ENCODE measurements around the gene SMO.
"Not testable (repeated sequence)": the region's sequence is repeated elsewhere in the genome, so short reads cannot be mapped to it uniquely, and the experiment has no call there.

Gene SMO

GRCh38 chr7:129212596-129212995 lies 24.2 kb downstream of the SMO start:
- ATAC-seq = no peak
- H3K27me3 Mint-ChIP-seq = peaks cover 19% of the 10 kb centered on the region
- H3K27ac Mint-ChIP-seq = no peak overlapping the region

GRCh38 chr7:129213828-129214227 lies 25.4 kb downstream of the SMO start:
- Mint-ChIP-seq H3K4me3 (no peak overlapping the region), H3K27ac (no peak overlapping the region), H3K4me1 (peaks cover 5% of the 10 kb centered on the region), H3K27me3 (peaks cover 25% of the 10 kb centered on the region), H3K9me3 (no peaks in the 10 kb centered on the region)
- ATAC-seq (no peak), DNase-seq (no peak)

More at GRCh38 chr7:129212596-129212995, 24.2 kb downstream of the SMO start:
- Mint-ChIP-seq H3K4me3 (no peak overlapping the region), H3K9me3 (no peaks in the 10 kb centered on the region), H3K4me1 (no peaks in the 10 kb centered on the region)
- DNase-seq = no peak

GRCh38 chr7:129215691-129216090 lies 27.3 kb downstream of the SMO start:
- not testable (repeated sequence) for H3K9me3 Mint-ChIP-seq, ATAC-seq, H3K27ac Mint-ChIP-seq, H3K4me1 Mint-ChIP-seq, DNase-seq, H3K27me3 Mint-ChIP-seq, H3K4me3 Mint-ChIP-seq

- H3K4me1 Mint-ChIP-seq, H3K4me3 Mint-ChIP-seq, H3K9me3 Mint-ChIP-seq, H3K27me3 Mint-ChIP-seq, DNase-seq, ATAC-seq: not testable (repeated sequence)
- H3K27ac Mint-ChIP-seq = peak overlapping the region in 1 of 2 donors; percentile 12
Observed at GRCh38 chr7:129216101-129216715, 27.8 kb downstream of the SMO start.

- H3K4me1 Mint-ChIP-seq, H3K4me3 Mint-ChIP-seq, H3K27ac Mint-ChIP-seq, DNase-seq, ATAC-seq, H3K27me3 Mint-ChIP-seq, H3K9me3 Mint-ChIP-seq: not testable (repeated sequence)
Observed at GRCh38 chr7:129216821-129217416, 28.5 kb downstream of the SMO start.

GRCh38 chr7:129218514-129219062 lies 30.2 kb downstream of the SMO start:
- peak; percentile 87 for ATAC-seq
- peak overlapping the region in 1 of 2 donors; percentile 27 for H3K27ac Mint-ChIP-seq
- H3K9me3 Mint-ChIP-seq = no peaks in the 10 kb centered on the region
- peaks cover 7% of the 10 kb centered on the region for H3K27me3 Mint-ChIP-seq
- peak; percentile 74 to 78 for DNase-seq
- H3K4me1 Mint-ChIP-seq = peaks cover 18% of the 10 kb centered on the region
- no peak overlapping the region for H3K4me3 Mint-ChIP-seq

- H3K4me3 Mint-ChIP-seq, DNase-seq, H3K9me3 Mint-ChIP-seq, H3K27me3 Mint-ChIP-seq, ATAC-seq: not testable (repeated sequence)
- Mint-ChIP-seq H3K4me1 (peaks cover 20% of the 10 kb centered on the region), H3K27ac (peak overlapping the region in 1 of 2 donors; percentile 27)
Observed at GRCh38 chr7:129219166-129219565, 30.7 kb downstream of the SMO start.

- ATAC-seq = no peak
- H3K9me3 Mint-ChIP-seq = no peaks in the 10 kb centered on the region
- H3K4me1 Mint-ChIP-seq = peaks cover 38% of the 10 kb centered on the region
- peak overlapping the region; percentile 50 to 67 for H3K4me3 Mint-ChIP-seq
- peak overlapping the region in 1 of 2 donors; percentile 61 for H3K27ac Mint-ChIP-seq
- no peak for DNase-seq
- H3K27me3 Mint-ChIP-seq = peaks cover 7% of the 10 kb centered on the region
Observed at GRCh38 chr7:129222064-129222463, 33.6 kb downstream of the SMO start.

- ATAC-seq (peak; percentile 95), DNase-seq (peak; percentile 93 to 95)
- Mint-ChIP-seq H3K4me3 (peak within 1 kb of the TSS; percentile 86 to 88), H3K9me3 (no peaks in the 10 kb centered on the region), H3K27ac (peak within 1 kb of the TSS; percentile 90 to 95), H3K27me3 (no peaks in the 10 kb centered on the region), H3K4me1 (peaks cover 41% of the 10 kb centered on the region)
Observed at GRCh38 chr7:129224251-129225205, 36.1 kb downstream of the SMO start, which contains the start of gene AHCYL2. TSS of gene AHCYL2 (plus strand) at chr7:129225030.

GRCh38 chr7:129225206-129225930 lies 36.9 kb downstream of the SMO start:
- Mint-ChIP-seq H3K4me3 (peak overlapping the region; percentile 86 to 88), H3K4me1 (peaks cover 41% of the 10 kb centered on the region), H3K9me3 (no peaks in the 10 kb centered on the region), H3K27me3 (no peaks in the 10 kb centered on the region), H3K27ac (peak overlapping the region; percentile 73 to 95)
- DNase-seq (peak; percentile 64 to 70), ATAC-seq (peak; percentile 71)

GRCh38 chr7:129225931-129226572 lies 37.6 kb downstream of the SMO start:
- Mint-ChIP-seq H3K9me3 (no peaks in the 10 kb centered on the region), H3K27ac (peak overlapping the region in 1 of 2 donors; percentile 73), H3K27me3 (no peaks in the 10 kb centered on the region), H3K4me1 (peaks cover 41% of the 10 kb centered on the region), H3K4me3 (peak overlapping the region; percentile 86 to 88)
- DNase-seq (no peak), ATAC-seq (no peak)

GRCh38 chr7:129227646-129228578 lies 39.5 kb downstream of the SMO start:
- no peak overlapping the region for H3K27ac Mint-ChIP-seq
- no peaks in the 10 kb centered on the region for H3K27me3 Mint-ChIP-seq
- peaks cover 29% of the 10 kb centered on the region for H3K4me1 Mint-ChIP-seq
- H3K4me3 Mint-ChIP-seq = no peak overlapping the region
- no peaks in the 10 kb centered on the region for H3K9me3 Mint-ChIP-seq
- DNase-seq (no peak), ATAC-seq (no peak)

GRCh38 chr7:129228633-129229032 lies 40.2 kb downstream of the SMO start:
- DNase-seq (no peak), ATAC-seq (no peak)
- Mint-ChIP-seq H3K4me3 (no peak overlapping the region), H3K27ac (no peak overlapping the region), H3K27me3 (no peaks in the 10 kb centered on the region), H3K4me1 (peaks cover 29% of the 10 kb centered on the region), H3K9me3 (no peaks in the 10 kb centered on the region)

- no peak overlapping the region for H3K27ac Mint-ChIP-seq
- peaks cover 10% of the 10 kb centered on the region for H3K4me1 Mint-ChIP-seq
- no peak overlapping the region for H3K4me3 Mint-ChIP-seq
- DNase-seq (no peak), ATAC-seq (no peak)
- no peaks in the 10 kb centered on the region for H3K9me3 Mint-ChIP-seq
- no peaks in the 10 kb centered on the region for H3K27me3 Mint-ChIP-seq
Observed at GRCh38 chr7:129231666-129232065, 43.2 kb downstream of the SMO start.

Measured in stimulated activated naive CD8-positive, alpha-beta T cell treated with anti-CD3 and anti-CD28 coated beads, Interleukin-15, amount 100 ng/mL, for 72 hours (primary cell).